GM18508 (cell line): ENCODE data around the gene HBP1.
"Not testable (repeated sequence)": the region's sequence is repeated elsewhere in the genome, so short reads cannot be mapped to it uniquely, and the experiment has no call there.

Source experiments
- ATAC-seq: cut with Tn5 transposase; IDR thresholded peaks from one replicate; pipeline ENCODE4 v1.9.1; 2021; ENCODE audit warnings: moderate number of reproducible peaks; ENCODE audit not compliant: insufficient read depth, unreplicated experiment

HBP1 gene

GRCh38 chr7:107168233-107169119, at the start of gene HBP1:
Gene HBP1 (plus strand): TSS chr7:107169003. CDS start chr7:107179894, 10,891 bp downstream.
- ATAC-seq: peak; percentile 85

GRCh38 chr7:107119376-107120105, 49.3 kb upstream of the HBP1 start:
- no peak for ATAC-seq

DNA sequence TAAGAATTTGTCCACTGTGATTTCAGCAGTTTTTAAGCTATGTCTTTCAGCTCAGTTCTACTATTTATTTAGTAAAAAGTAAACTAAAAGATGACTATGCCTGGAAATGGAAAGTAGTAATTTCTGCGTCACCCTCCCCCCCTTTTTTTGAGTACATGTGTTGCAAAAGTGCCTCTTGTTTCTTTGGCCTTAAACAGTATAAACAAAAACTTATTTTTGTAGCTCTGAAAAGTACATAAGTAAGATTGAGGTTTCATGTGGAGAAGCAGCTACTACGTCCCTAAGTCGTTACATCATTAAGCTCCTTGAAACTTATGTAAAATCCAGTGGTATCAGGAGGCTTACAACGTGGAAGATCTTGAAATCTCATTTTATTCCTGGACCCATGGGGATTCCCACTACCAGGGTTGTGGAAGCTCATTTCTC, 46.3 kb upstream of the HBP1 start:
- no peak for ATAC-seq

- no peak for ATAC-seq
Observed at GRCh38 chr7:107123392-107123791, 45.4 kb upstream of the HBP1 start.

DNA sequence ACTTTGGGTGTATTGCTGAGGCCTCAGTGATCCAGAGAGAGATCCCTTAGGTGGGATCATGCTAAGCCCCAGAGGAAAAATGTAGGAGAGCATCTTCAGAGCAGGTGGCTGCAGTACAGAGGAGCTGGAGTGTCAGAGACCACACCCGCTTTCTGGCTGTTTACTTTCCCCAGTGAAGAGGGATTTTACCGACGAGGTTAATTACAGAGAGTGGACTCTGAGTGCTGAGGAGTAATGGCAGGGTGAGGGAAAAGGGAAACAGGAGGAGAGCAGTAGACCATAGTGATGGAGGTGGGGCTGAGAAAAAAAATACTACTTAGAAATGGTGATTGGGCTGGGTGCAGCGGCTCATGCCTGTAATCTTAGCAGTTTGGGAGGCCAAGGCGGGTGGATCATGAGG, 43.3 kb upstream of the HBP1 start:
- ATAC-seq: no peak

DNA sequence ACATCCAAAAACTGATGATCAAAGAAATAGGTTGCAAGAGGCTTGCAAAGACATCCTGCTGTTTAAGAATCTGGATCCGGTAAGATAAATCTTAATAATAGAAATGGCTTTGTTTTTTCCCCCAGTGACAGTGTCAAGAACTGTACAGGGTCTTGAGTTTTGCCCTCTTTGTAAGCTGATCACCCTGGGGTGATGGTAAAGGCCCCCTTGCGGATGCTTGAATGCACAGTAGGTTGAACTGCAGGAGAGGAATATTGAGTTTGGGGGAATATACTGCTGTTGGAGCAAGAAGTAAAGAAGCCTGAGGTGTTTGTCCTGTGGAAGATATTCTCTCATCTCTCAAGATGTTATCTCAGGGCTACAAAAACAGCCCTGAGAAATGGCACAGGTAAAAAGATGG, 40.6 kb upstream of the HBP1 start:
- no peak for ATAC-seq

GRCh38 chr7:107128748-107129147, 40.1 kb upstream of the HBP1 start:
- ATAC-seq: no peak

DNA sequence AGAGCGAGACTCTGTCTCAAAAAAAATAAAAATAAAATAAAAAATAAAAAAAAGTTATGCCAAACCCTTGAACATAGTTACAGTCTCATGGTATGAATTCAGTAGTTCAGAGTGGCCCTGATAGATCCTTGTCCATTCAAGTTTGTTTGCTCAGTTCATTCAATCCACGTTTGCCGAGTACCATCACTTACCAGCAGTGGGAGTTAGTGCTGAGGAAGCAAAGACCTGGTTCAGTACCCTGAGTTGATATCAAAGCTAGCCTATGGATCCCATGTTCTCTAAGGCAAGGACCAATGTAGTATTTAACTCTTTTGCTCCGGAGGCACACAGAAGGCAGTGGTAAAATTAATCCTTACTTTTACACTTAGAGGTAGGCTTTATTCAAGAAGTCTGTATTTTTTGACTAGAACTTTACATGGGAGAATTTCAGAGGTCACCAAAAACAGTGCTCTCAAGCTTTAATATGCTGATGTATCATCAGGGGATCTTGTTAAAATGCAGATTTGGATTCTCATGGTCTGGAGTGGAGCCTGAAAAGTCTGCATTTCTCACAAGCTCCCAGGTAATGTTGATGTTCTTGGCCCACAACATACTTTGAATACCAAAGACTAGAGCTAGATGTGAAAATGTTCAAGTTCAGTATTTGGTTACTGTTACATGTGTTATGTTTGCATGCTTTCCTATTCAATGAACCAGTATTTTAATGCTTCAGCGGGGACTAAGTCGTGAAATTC, 38.1 kb upstream of the HBP1 start:
- ATAC-seq: no peak

- no peak for ATAC-seq
Observed at GRCh38 chr7:107133396-107133795, 35.4 kb upstream of the HBP1 start.

GRCh38 chr7:107138696-107139420, 29.9 kb upstream of the HBP1 start:
- ATAC-seq: no peak

DNA sequence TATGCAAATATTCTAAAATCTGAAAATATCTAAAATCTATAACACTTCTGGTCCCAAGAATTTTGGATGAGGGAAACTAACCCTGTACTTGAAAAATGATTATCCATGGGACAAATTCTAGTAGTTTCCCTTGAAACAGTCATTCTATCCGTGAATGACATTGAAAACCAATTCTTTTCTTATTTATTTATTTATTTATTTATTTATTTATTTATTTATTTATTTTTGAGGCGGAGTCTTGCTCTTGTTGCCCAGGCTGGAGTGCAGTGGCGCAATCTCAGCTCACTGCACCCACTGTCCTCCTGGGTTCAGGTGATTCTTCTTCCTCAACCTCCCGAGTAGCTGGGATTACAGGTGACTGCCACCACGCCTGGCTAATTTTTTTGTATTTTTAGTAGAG, 24.9 kb upstream of the HBP1 start:
- not testable (repeated sequence) for ATAC-seq

GRCh38 chr7:107145067-107145838, 23.6 kb upstream of the HBP1 start:
- no peak for ATAC-seq

GRCh38 chr7:107147464-107148393, 21.1 kb upstream of the HBP1 start:
- no peak for ATAC-seq

GRCh38 chr7:107148721-107149120, 20.1 kb upstream of the HBP1 start:
- no peak for ATAC-seq

DNA sequence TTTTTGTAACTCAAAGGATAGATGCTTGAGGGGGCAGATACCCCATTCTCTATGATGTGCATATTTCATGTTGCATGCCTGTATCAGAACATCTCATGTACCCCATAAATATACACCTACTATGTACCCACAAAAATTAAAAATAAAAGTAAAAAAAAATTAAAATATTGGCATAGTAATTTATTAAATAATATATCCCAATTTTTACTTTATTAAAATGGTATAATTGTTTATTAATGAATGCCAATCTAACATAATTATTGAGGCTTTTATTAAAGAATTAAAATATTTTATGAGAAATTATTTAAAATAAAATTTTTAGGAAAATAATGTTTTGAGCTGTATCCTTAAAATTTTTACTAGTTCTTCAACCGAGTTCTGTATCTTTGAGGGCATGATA, 18.9 kb upstream of the HBP1 start:
- no peak for ATAC-seq

GRCh38 chr7:107150375-107151073, 18.3 kb upstream of the HBP1 start:
- no peak for ATAC-seq

DNA sequence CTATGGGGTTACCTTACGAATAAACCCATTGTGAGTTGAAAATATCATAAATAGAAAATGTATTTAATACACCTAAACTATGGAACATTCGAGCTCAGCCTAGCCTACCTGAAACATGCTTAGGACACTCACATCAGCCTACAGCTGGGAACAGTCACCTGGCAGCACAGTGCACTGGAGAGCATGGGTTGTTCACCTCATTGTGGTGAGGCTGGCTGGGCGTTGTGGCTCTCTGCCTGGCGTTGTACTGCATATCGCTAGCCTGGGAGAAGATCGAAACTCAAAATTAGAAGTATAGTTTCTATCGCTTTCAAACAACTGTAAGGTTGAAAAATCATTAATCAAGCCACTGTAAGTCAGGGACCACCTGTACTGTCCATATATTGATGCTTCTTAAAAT, 17.3 kb upstream of the HBP1 start:
- no peak for ATAC-seq

DNA sequence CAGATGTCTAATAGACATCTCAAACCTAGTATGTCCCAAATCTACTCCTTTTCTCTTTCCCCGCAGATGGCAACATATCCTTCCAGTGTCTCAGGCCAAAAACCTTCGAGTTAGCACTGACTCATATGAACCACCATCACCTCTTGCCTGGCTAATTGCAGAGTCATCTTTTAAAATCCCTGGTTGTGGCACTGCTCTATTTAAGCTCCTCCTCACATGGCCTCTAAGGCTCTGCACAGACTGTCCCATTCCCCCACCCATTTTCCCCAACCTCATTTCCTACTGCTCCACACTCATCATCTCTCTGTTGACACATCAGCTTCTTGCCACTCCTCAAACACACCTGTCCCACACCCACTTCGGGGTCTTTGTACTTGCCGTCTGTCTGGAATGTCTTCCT, 16.8 kb upstream of the HBP1 start:
- ATAC-seq: no peak
